K562 (cell line): Measurements from ENCODE around the gene SLC22A23. TPM values are rescaled to one million over a fixed set of nuclear protein-coding genes. Genes with fewer than 3 reads are reported as not detected.

ENCODE experiments used
- CBX1 ChIP-seq: sonication (generic); IDR thresholded peaks from 2 replicates; pipeline ENCODE4 v1.6.1; 2016; ENCODE audit warnings: antibody characterized with exemption, low read depth, mild to moderate bottlenecking
- CTBP1 ChIP-seq: fragments of 450-650 bp; IDR thresholded peaks from 2 replicates; pipeline ENCODE4 v1.6.1; 2016; ENCODE audit warnings: borderline replicate concordance
- ELF4 ChIP-seq: fragments of 450-650 bp; formaldehyde crosslinking; IDR thresholded peaks from 2 replicates; pipeline ENCODE4 v1.4.0; 2022; ENCODE audit warnings: missing genetic modification characterization
- FOS ChIP-seq: IDR thresholded peaks from 3 replicates; pipeline ENCODE4 v1.6.1; 2011; ENCODE audit not compliant: insufficient read length; ENCODE audit errors: extremely low read depth
- FOXA3 ChIP-seq, 2 experiments: fragments of 450-650 bp in 1 of 2; sonication (generic) in 1 of 2; formaldehyde crosslinking; IDR thresholded peaks in 1 of 2; conservative IDR thresholded peaks in 1 of 2; 2 replicates each; pipeline versions ENCODE4 v1.4.0 to v1.8.0; 2020 to 2022; ENCODE audit warnings: mild to moderate bottlenecking in 2 of 2, missing genetic modification reagents in 1 of 2
- IFI16 ChIP-seq: fragments of 250-450 bp; sonication (Bioruptor Pico); IDR thresholded peaks from 2 replicates; pipeline ENCODE4 v2.1.2; 2022; ENCODE audit warnings: mild to moderate bottlenecking, inconsistent platforms
- KLF13 ChIP-seq: fragments of 450-650 bp; IDR thresholded peaks from 2 replicates; pipeline ENCODE4 v1.6.1; 2016; ENCODE audit warnings: missing genetic modification characterization, low read depth, mild to moderate bottlenecking, missing compliant biosample characterization, moderate library complexity, borderline replicate concordance
- NFE2 ChIP-seq: IDR thresholded peaks from 2 replicates; pipeline ENCODE4 v1.6.1; 2014; ENCODE audit warnings: antibody characterized with exemption, low read depth
- NFIX ChIP-seq: fragments of 250-450 bp; sonication (Bioruptor Pico); IDR thresholded peaks from 2 replicates; pipeline ENCODE4 v1.4.0; 2020; ENCODE audit warnings: low read depth, mild to moderate bottlenecking, moderate library complexity
- PHB2 ChIP-seq: fragments of 450-650 bp; IDR thresholded peaks from 2 replicates; pipeline ENCODE4 v1.6.1; 2017; ENCODE audit warnings: low read depth
- RBM17 ChIP-seq: fragments of 200-400 bp; formaldehyde crosslinking; IDR thresholded peaks from 2 replicates; pipeline ENCODE4 v1.6.1; 2017; ENCODE audit warnings: low read depth, mild to moderate bottlenecking, low read length, borderline replicate concordance
- RNF219 ChIP-seq: fragments of 250-450 bp; sonication (Bioruptor Pico); IDR thresholded peaks from 2 replicates; pipeline ENCODE4 v1.5.0; 2022; ENCODE audit warnings: mild to moderate bottlenecking
- SMARCC2 ChIP-seq: fragments of 450-650 bp; IDR thresholded peaks from 2 replicates; pipeline ENCODE4 v1.6.1; 2017; ENCODE audit warnings: antibody characterized with exemption, moderate library complexity, mild to moderate bottlenecking, low read depth
- SRSF9 ChIP-seq: fragments of 200-400 bp; formaldehyde crosslinking; IDR thresholded peaks from 2 replicates; pipeline ENCODE4 v1.6.1; 2017; ENCODE audit warnings: low read depth, low read length, borderline replicate concordance
- TGIF2 ChIP-seq: sonication (generic); formaldehyde crosslinking; IDR thresholded peaks from 2 replicates; pipeline ENCODE4 v1.8.1; 2022; ENCODE audit warnings: mild to moderate bottlenecking, missing genetic modification reagents, moderate library complexity
- ZKSCAN3 ChIP-seq: fragments of 250-450 bp; sonication (Bioruptor Pico); IDR thresholded peaks from 2 replicates; pipeline ENCODE4 v1.4.0; 2020
- ZNF41 ChIP-seq: fragments of 250-450 bp; sonication (Bioruptor Pico); conservative IDR thresholded peaks from 2 replicates; pipeline ENCODE4 v1.4.0; 2020; ENCODE audit warnings: mild to moderate bottlenecking
- ZNF444 ChIP-seq: fragments of 250-450 bp; sonication (Bioruptor Pico); IDR thresholded peaks from 2 replicates; pipeline ENCODE4 v1.4.0; 2020; ENCODE audit warnings: mild to moderate bottlenecking, moderate library complexity
- polyA plus RNA-seq, 8 experiments: library from polyadenylated mRNA; depleted of rRNA in 4 of 8; stranded (reverse) in 5 of 8; unstranded in 3 of 8; fragments of >200 nt; fragmentation: Nextera tagmentation in 2 of 8; fragmentation: Illumina TruSeq in 1 of 8; extraction: Ambion mirVana in 2 of 8; extraction: Trizol in 1 of 8; gene quantifications; 2 replicates each; pipeline versions ENCODE4 v1.2.1 to v1.2.3, GENCODE V29; 2011 to 2014; ENCODE audit warnings: inconsistent platforms in 1 of 8, missing spikeins in 1 of 8
- total RNA-seq, 7 experiments: library from RNA; depleted of rRNA in 6 of 7; stranded (reverse); fragments of >200 nt in 6 of 7; fragmentation: Illumina TruSeq in 2 of 7; extraction: Trizol in 2 of 7; gene quantifications; 2 replicates each; pipeline versions ENCODE4 v1.2.1 to v1.2.3, GENCODE V29; 2011 to 2021; ENCODE audit warnings: low replicate concordance in 1 of 7
- TF ChIP-seq, protein P1 (sequence below): fragments of 450-650 bp; formaldehyde crosslinking; IDR thresholded peaks from 2 replicates; pipeline ENCODE4 v1.4.0; 2022; ENCODE audit warnings: missing genetic modification characterization
- TF ChIP-seq, protein P2 (sequence below): fragments of 250-450 bp; sonication (Bioruptor Pico); IDR thresholded peaks from 2 replicates; pipeline ENCODE4 v1.5.0; 2021; ENCODE audit warnings: mild to moderate bottlenecking, moderate library complexity

The SLC22A23 gene
- total and polyA plus RNA-seq, 9 of the 15 experiments (the other 6 are each of a cell fraction or from before 2014, with no cell fraction given) = 0.30 to 8.7 (median 2.5) TPM

GRCh38 chr6:3442431-3443220 lies 14.2 kb downstream of the SLC22A23 start (continued):
- TF ChIP-seq TGIF2 (CRISPR knock-in tag) (no peak), NFE2 (peak; percentile 97), PHB2 (no peak), CTBP1 (peak; percentile 58; the same call in 1 of the 2 replicates), IFI16 (CRISPR knock-in tag) (no peak), NFIX (no peak), SMARCC2 (peak; percentile 64; the same call in 1 of the 2 replicates), ZNF444 (CRISPR knock-in tag) (no peak), RBM17 (no peak), KLF13 (tag) (no peak), ZKSCAN3 (no peak), FOXA3 (CRISPR knock-in tag; conservative IDR thresholded peaks at IDR 0.05 in 1 of 2, IDR thresholded peaks at IDR 0.05 in 1 of 2) (peak in 1 of 2 experiments; percentile 59; a peak in 1 of 4 replicates), FOS (no peak), CBX1 (no peak), ZNF41 (no peak), SRSF9 (no peak), RNF219 (CRISPR knock-in tag) (no peak), ELF4 (CRISPR knock-in tag) (peak; percentile 57; the same call in 1 of the 2 replicates)
- TF ChIP-seq, protein P1, sequence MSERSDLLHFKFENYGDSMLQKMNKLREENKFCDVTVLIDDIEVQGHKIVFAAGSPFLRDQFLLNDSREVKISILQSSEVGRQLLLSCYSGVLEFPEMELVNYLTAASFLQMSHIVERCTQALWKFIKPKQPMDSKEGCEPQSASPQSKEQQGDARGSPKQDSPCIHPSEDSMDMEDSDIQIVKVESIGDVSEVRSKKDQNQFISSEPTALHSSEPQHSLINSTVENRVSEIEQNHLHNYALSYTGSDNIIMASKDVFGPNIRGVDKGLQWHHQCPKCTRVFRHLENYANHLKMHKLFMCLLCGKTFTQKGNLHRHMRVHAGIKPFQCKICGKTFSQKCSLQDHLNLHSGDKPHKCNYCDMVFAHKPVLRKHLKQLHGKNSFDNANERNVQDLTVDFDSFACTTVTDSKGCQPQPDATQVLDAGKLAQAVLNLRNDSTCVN = 0 out of 2 replicates have a peak, but pooled peaks have one; percentile 36
- TF ChIP-seq, protein P2, sequence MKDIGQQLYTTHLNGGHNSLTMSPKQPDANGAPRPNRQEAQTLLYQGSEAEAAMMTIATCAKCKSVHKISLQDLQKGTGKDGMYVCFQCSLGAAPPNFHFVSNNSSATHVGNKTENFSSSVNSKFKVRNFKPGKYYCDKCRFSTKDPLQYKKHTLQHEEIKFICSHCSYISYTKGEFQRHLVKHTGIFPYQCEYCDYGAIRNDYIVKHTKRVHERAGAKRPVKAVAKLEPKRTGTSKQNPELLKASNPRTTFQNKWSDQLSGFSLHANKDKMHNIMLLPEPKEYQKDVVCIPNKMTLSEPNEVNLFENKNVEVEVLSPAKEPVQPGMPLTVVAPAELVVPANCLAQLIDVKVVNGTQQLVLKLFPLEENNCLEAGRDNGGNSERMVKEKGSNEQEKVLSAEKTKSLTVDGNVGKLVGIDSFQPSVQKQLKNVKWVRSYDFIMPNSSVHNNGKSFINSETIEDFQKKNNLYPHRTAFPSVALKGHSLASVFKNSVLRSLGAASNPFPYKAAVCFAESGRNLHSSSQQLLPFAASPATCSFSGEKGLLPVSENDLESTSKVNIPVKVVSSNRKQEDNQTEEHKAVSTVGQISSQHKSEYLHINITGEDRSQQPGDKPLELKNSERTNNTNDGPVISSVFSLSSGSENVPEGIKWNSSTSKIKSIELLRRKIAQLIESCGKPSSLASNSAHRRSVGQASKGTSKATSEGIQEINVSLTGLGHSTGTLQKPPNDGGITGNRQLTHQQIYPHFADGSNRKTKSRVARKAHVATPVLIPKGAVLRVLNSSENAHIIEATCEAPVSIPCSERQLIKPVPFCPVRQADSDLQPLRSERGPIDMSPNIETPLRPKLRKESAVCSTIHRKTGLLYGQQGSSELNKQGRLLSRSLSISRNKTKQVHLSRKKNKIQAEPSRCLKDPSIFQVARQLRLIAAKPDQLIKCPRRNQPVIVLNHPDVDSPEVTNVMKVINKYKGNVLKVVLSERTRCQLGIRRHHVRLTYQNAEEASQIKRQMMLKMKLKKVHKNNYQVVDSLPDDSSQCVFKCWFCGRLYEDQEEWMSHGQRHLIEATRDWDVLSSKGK = no peak
